IMR-90 (cell line): ENCODE measurements around the gene MRGPRF. TPM values are rescaled to one million over a fixed set of nuclear protein-coding genes. Genes with fewer than 3 reads are reported as not detected.

Source experiments
- ATAC-seq: fragments of 200-7000 bp; cut with Tn5 transposase; 2 replicates; pipeline ENCODE4 v1.9.1; 2020; ENCODE audit warnings: low read depth, mild to moderate bottlenecking, moderate library complexity
- BruUV-seq: library from RNA; stranded (reverse); fragments of 400-500 nt; replicated peaks from 2 replicates; lab custom pipeline; 2021; lab: Mats Ljungman, UMichigan
- CTCF ChIA-PET: fragments of 300-600 bp; formaldehyde crosslinking; extraction: SDS; loops from one replicate; lab custom pipeline; 2021; ENCODE audit warnings: antibody characterized with exemption; lab: Yijun Ruan, JAX
- POLR2A ChIA-PET: fragments of 300-600 bp; sonication (Branson Sonifier 250); formaldehyde crosslinking; loops from one replicate; lab custom pipeline; 2022; ENCODE audit warnings: antibody characterized with exemption; ENCODE audit not compliant: unreplicated experiment; lab: Charles Lee
- DNase-seq: peaks from one replicate; pipeline ENCODE4 v3.0.0; 2013
- H2AFZ ChIP-seq: replicated peaks from 2 replicates; pipeline ENCODE3; 2013; ENCODE audit warnings: low read length, mild to moderate bottlenecking; ENCODE audit not compliant: poor library complexity
- H2AK5ac ChIP-seq: 2 replicates; pipeline ENCODE4 v1.6.1; 2013; ENCODE audit warnings: low read depth, low read length, inconsistent platforms
- H2AK9ac ChIP-seq: replicated peaks from 2 replicates; pipeline ENCODE3; 2013; ENCODE audit warnings: mild to moderate bottlenecking, low read depth, low read length, moderate library complexity; ENCODE audit not compliant: poor library complexity
- H2BK120ac ChIP-seq: 2 replicates; pipeline ENCODE4 v1.6.1; 2013; ENCODE audit warnings: low read depth, low read length, inconsistent platforms
- H2BK15ac ChIP-seq: 3 replicates; pipeline ENCODE4 v1.6.1; 2013; ENCODE audit warnings: low read depth, low read length, inconsistent platforms
- H2BK20ac ChIP-seq: 2 replicates; pipeline ENCODE4 v1.6.1; 2013; ENCODE audit warnings: low read depth, mild to moderate bottlenecking, inconsistent platforms, low read length, moderate library complexity
- H2BK5ac ChIP-seq: 2 replicates; pipeline ENCODE4 v1.6.1; 2013; ENCODE audit warnings: mild to moderate bottlenecking, low read depth, low read length, inconsistent platforms; ENCODE audit not compliant: poor library complexity, severe bottlenecking
- H3K14ac ChIP-seq: replicated peaks from 2 replicates; pipeline ENCODE4 v1.6.1; 2013; ENCODE audit warnings: low read depth, low read length, inconsistent platforms
- H3K18ac ChIP-seq: 2 replicates; pipeline ENCODE4 v1.6.1; 2013; ENCODE audit warnings: low read depth, low read length, control low read depth
- H3K23ac ChIP-seq: 2 replicates; pipeline ENCODE4 v1.6.1; 2013; ENCODE audit warnings: low read depth, low read length, inconsistent platforms
- H3K27ac ChIP-seq: 2 replicates; pipeline ENCODE4 v1.5.1; 2013; ENCODE audit warnings: mild to moderate bottlenecking, control low read depth, low read length; ENCODE audit not compliant: insufficient read depth
- H3K27me3 ChIP-seq: 2 replicates; pipeline ENCODE4 v1.6.1; 2013; ENCODE audit warnings: low read length; ENCODE audit not compliant: control insufficient read depth, insufficient read depth
- H3K36me3 ChIP-seq: 2 replicates; pipeline ENCODE4 v1.6.1; 2013; ENCODE audit warnings: low read length, mixed read lengths; ENCODE audit not compliant: control insufficient read depth, insufficient read depth
- H3K4ac ChIP-seq: 2 replicates; pipeline ENCODE4 v1.6.1; 2013; ENCODE audit warnings: low read depth, low read length, inconsistent platforms
- H3K4me1 ChIP-seq: 2 replicates; pipeline ENCODE4 v1.6.1; 2013; ENCODE audit warnings: low read length, mixed read lengths; ENCODE audit not compliant: control insufficient read depth, insufficient read depth
- H3K4me2 ChIP-seq: 2 replicates; pipeline ENCODE4 v1.6.1; 2013; ENCODE audit warnings: low read depth, mild to moderate bottlenecking, control low read depth, low read length, moderate library complexity
- H3K4me3 ChIP-seq: 2 replicates; pipeline ENCODE4 v1.5.1; 2013; ENCODE audit warnings: low read depth, mild to moderate bottlenecking, control low read depth, low read length, moderate library complexity; ENCODE audit not compliant: insufficient read depth
- H3K56ac ChIP-seq: 2 replicates; pipeline ENCODE4 v1.6.1; 2013; ENCODE audit warnings: low read length, inconsistent platforms; ENCODE audit not compliant: insufficient read depth; ENCODE audit errors: extremely low read depth
- H3K79me1 ChIP-seq, 2 experiments: 2 replicates each; pipeline ENCODE4 v1.6.1; 2013; ENCODE audit warnings: low read length in 2 of 2, inconsistent platforms in 1 of 2, low read depth in 1 of 2
- H3K9ac ChIP-seq: 2 replicates; pipeline ENCODE4 v1.6.1; 2013; ENCODE audit warnings: low read depth, low read length, control low read depth
- H3K9me1 ChIP-seq: 2 replicates; pipeline ENCODE4 v1.6.1; 2013; ENCODE audit warnings: low read length, inconsistent platforms; ENCODE audit not compliant: insufficient read depth
- H3K9me3 ChIP-seq: 2 replicates; pipeline ENCODE4 v1.6.1; 2013; ENCODE audit warnings: low read length; ENCODE audit not compliant: control insufficient read depth, insufficient read depth
- H4K20me1 ChIP-seq: 2 replicates; pipeline ENCODE4 v1.6.1; 2013; ENCODE audit warnings: low read length, inconsistent platforms; ENCODE audit not compliant: insufficient read depth
- H4K5ac ChIP-seq: 2 replicates; pipeline ENCODE4 v1.6.1; 2013; ENCODE audit warnings: mild to moderate bottlenecking, low read depth, low read length, control low read depth
- H4K8ac ChIP-seq, 2 experiments: 2 replicates each; pipeline ENCODE4 v1.6.1; 2013; ENCODE audit warnings: low read depth in 2 of 2, low read length in 2 of 2, control low read depth in 1 of 2, inconsistent platforms in 1 of 2
- H4K91ac ChIP-seq: 2 replicates; pipeline ENCODE4 v1.6.1; 2013; ENCODE audit warnings: low read depth, low read length, inconsistent platforms; ENCODE audit not compliant: insufficient read depth
- BHLHE40 ChIP-seq: fragments of 150-350 bp; IDR thresholded peaks from 2 replicates; pipeline ENCODE4 v1.6.1; 2016; ENCODE audit warnings: mild to moderate bottlenecking, low read depth, low read length
- CEBPB ChIP-seq: IDR thresholded peaks from 2 replicates; pipeline ENCODE4 v1.6.1; 2012; ENCODE audit warnings: low read depth, low read length, improper control_type of control experiment
- CHD1 ChIP-seq: IDR thresholded peaks from 2 replicates; pipeline ENCODE4 v1.6.1; 2012; ENCODE audit warnings: low read depth, low read length, improper control_type of control experiment
- CTCF ChIP-seq: conservative IDR thresholded peaks from 2 replicates; pipeline ENCODE4 v1.5.1; 2012; ENCODE audit warnings: mild to moderate bottlenecking, low read depth, low read length, improper control_type of control experiment
- FOS ChIP-seq: fragments of 150-350 bp; IDR thresholded peaks from 2 replicates; pipeline ENCODE4 v1.6.1; 2016; ENCODE audit warnings: low read depth, low read length
- MAFK ChIP-seq: IDR thresholded peaks from 2 replicates; pipeline ENCODE4 v1.6.1; 2012; ENCODE audit warnings: low read depth, low read length, improper control_type of control experiment
- MAZ ChIP-seq: IDR thresholded peaks from 2 replicates; pipeline ENCODE4 v1.6.1; 2012; ENCODE audit warnings: low read depth, mild to moderate bottlenecking, low read length, improper control_type of control experiment, moderate library complexity, borderline replicate concordance
- MXI1 ChIP-seq: IDR thresholded peaks from 2 replicates; pipeline ENCODE4 v1.6.1; 2012; ENCODE audit warnings: low read depth, mild to moderate bottlenecking, low read length, moderate library complexity, borderline replicate concordance
- NFE2L2 ChIP-seq: fragments of 150-350 bp; IDR thresholded peaks from 2 replicates; pipeline ENCODE4 v1.6.1; 2016; ENCODE audit warnings: low read depth, mild to moderate bottlenecking, low read length
- POLR2A ChIP-seq: IDR thresholded peaks from 2 replicates; pipeline ENCODE4 v1.6.1; 2012; ENCODE audit warnings: mild to moderate bottlenecking, low read depth, low read length
- RAD21 ChIP-seq: IDR thresholded peaks from 2 replicates; pipeline ENCODE4 v1.6.1; 2012; ENCODE audit warnings: low read length, improper control_type of control experiment
- RCOR1 ChIP-seq: IDR thresholded peaks from 2 replicates; pipeline ENCODE4 v1.6.1; 2012; ENCODE audit warnings: mild to moderate bottlenecking, low read length, improper control_type of control experiment; ENCODE audit not compliant: insufficient replicate concordance
- RFX5 ChIP-seq: IDR thresholded peaks from 2 replicates; pipeline ENCODE4 v1.8.0; 2012; ENCODE audit warnings: low read depth, mild to moderate bottlenecking, low read length, moderate library complexity
- SMC3 ChIP-seq: fragments of 150-350 bp; IDR thresholded peaks from 2 replicates; pipeline ENCODE4 v1.6.1; 2016; ENCODE audit warnings: low read depth, mild to moderate bottlenecking, antibody characterized with exemption, low read length, moderate library complexity
- USF2 ChIP-seq: fragments of 150-350 bp; IDR thresholded peaks from 2 replicates; pipeline ENCODE4 v1.6.1; 2017; ENCODE audit warnings: mild to moderate bottlenecking, antibody characterized with exemption, low read length, low read depth
- WGBS, 2 experiments: methylation state at CpG; one replicate each; pipeline versions ENCODE4 v1.1.5 to v1.1.7; 2013; ENCODE audit warnings: missing lambda C conversion rate in 2 of 2; ENCODE audit not compliant: insufficient read length in 1 of 2; ENCODE audit errors: extremely low coverage in 2 of 2; 5-methylcytosine and 5-hydroxymethylcytosine counted together
- dilution Hi-C: fragments of 300-500 bp; cut with HindIII; formaldehyde crosslinking; loops from one replicate; pipeline ENCODE4 v1.14.3; 2018; ENCODE audit warnings: low sequenced_read_pairs; ENCODE audit not compliant: unreplicated experiment
- in situ Hi-C: fragments of 300-500 bp; cut with MboI; formaldehyde crosslinking; loops from 3 replicates; pipeline ENCODE4 v1.14.3; 2019; ENCODE audit warnings: low sequenced_read_pairs, inconsistent platforms, mixed read lengths
- intact Hi-C: fragments of 100-400 bp; cut with micrococcal nuclease; formaldehyde crosslinking; loops from 2 replicates; pipeline ENCODE4 v1.10.0; 2022
- polyA plus RNA-seq, 3 experiments: library from polyadenylated mRNA; depleted of rRNA; stranded (reverse); fragments of >200 nt; gene quantifications; 2 replicates each; pipeline ENCODE4 v1.2.3, GENCODE V29; 2012; ENCODE audit warnings: low replicate concordance in 1 of 3
- total RNA-seq: library from RNA; depleted of rRNA; stranded (reverse); fragments of >200 nt; gene quantifications from 2 replicates; pipeline ENCODE4 v1.2.3, GENCODE V29; 2012
- TF ChIP-seq, protein P1 (sequence below): fragments of 150-350 bp; IDR thresholded peaks from 2 replicates; pipeline ENCODE4 v1.6.1; 2016; ENCODE audit warnings: low read depth, mild to moderate bottlenecking, low read length, moderate library complexity, borderline replicate concordance

MRGPRF gene
- total and polyA plus RNA-seq, 2 of the 4 experiments (the other 2 are of a cell fraction), result 6.3 to 28.8 TPM

- Histone ChIP-seq H2BK5ac (no peak overlapping the region), H3K9me1 (no peaks in the 10 kb centered on the region), H2AK5ac (no peak overlapping the region), H3K4ac (no peak overlapping the region), H4K5ac (no peak overlapping the region), H3K36me3 (no peaks in the 10 kb centered on the region), H2BK20ac (no peak overlapping the region), H3K27me3 (peaks cover 37% of the 10 kb centered on the region), H4K91ac (no peak overlapping the region), H2BK120ac (no peak overlapping the region), H3K27ac (no peak overlapping the region), H4K20me1 (no peaks in the 10 kb centered on the region), H3K9ac (no peak overlapping the region), H3K79me1 (no peaks in the 10 kb centered on the region), H3K23ac (no peak overlapping the region), H2AK9ac (no peak overlapping the region), H3K9me3 (no peaks in the 10 kb centered on the region; the same call in 1 of the 2 replicates), H3K4me2 (no peak overlapping the region), H3K56ac (no peak overlapping the region), H2BK15ac (no peak overlapping the region), H2AFZ (no peak overlapping the region), H3K4me3 (no peak overlapping the region), H3K14ac (no peak overlapping the region), H3K18ac (no peak overlapping the region), H3K4me1 (no peaks in the 10 kb centered on the region), H4K8ac (no peak overlapping the region)
- ChIA-PET POLR2A (no interaction called here), CTCF (no interaction called here)
- TF ChIP-seq RCOR1 (no peak), CHD1 (no peak), NFE2L2 (no peak), FOS (no peak), RAD21 (no peak), CEBPB (no peak), MAZ (no peak), USF2 (no peak), RFX5 (no peak), SMC3 (no peak), CTCF (no peak), MAFK (no peak), BHLHE40 (no peak), MXI1 (no peak), POLR2A (no peak)
- TF ChIP-seq, protein P1, sequence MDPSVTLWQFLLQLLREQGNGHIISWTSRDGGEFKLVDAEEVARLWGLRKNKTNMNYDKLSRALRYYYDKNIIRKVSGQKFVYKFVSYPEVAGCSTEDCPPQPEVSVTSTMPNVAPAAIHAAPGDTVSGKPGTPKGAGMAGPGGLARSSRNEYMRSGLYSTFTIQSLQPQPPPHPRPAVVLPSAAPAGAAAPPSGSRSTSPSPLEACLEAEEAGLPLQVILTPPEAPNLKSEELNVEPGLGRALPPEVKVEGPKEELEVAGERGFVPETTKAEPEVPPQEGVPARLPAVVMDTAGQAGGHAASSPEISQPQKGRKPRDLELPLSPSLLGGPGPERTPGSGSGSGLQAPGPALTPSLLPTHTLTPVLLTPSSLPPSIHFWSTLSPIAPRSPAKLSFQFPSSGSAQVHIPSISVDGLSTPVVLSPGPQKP, result no peak
- no peak for ATAC-seq
- no CpG with 5 or more reads among the region's 2 CpGs for WGBS, 2 experiments
- BruUV-seq, result no TSS peak
- DNase-seq, result no peak
- dilution Hi-C loops (no loop called here), intact Hi-C loops (no loop called here), in situ Hi-C loops (no loop called here)
These were observed 30.9 kb downstream of the MRGPRF start for GRCh38 chr11:68982134-68982533.
